HepG2 (cell line): Measurements from ENCODE around the gene KIRREL2. TPM values are rescaled to one million over a fixed set of nuclear protein-coding genes. Genes with fewer than 3 reads are reported as not detected.

Experiments
- FOSL1 ChIP-seq: sonication (generic); formaldehyde crosslinking; IDR thresholded peaks from 2 replicates; pipeline ENCODE4 v1.9.0; 2021; ENCODE audit warnings: missing genetic modification reagents, borderline replicate concordance
- GLI4 ChIP-seq: sonication (generic); formaldehyde crosslinking; IDR thresholded peaks from 2 replicates; pipeline ENCODE4 v1.5.1; 2020; ENCODE audit warnings: missing genetic modification reagents, mild to moderate bottlenecking, moderate library complexity, borderline replicate concordance
- NR2F6 ChIP-seq, 2 experiments: IDR thresholded peaks; 2 replicates each; pipeline ENCODE4 v1.6.1; 2016; ENCODE audit warnings: antibody characterized with exemption in 1 of 2, mild to moderate bottlenecking in 1 of 2
- PAX8 ChIP-seq: sonication (generic); formaldehyde crosslinking; IDR thresholded peaks from 2 replicates; pipeline ENCODE4 v1.8.0; 2022; ENCODE audit warnings: mild to moderate bottlenecking, missing genetic modification reagents, borderline replicate concordance
- ZFP36L1 ChIP-seq: sonication (generic); formaldehyde crosslinking; IDR thresholded peaks from 2 replicates; pipeline ENCODE4 v1.8.0; 2022; ENCODE audit warnings: mild to moderate bottlenecking, missing genetic modification reagents, moderate library complexity
- ZNF331 ChIP-seq: sonication (generic); formaldehyde crosslinking; IDR thresholded peaks from 2 replicates; pipeline ENCODE4 v1.4.0; 2020; ENCODE audit warnings: missing genetic modification reagents
- ZNF644 ChIP-seq: IDR thresholded peaks from 2 replicates; pipeline ENCODE4 v1.6.1; 2016; ENCODE audit warnings: low read depth
- ZNF780A ChIP-seq: sonication (generic); formaldehyde crosslinking; IDR thresholded peaks from 2 replicates; pipeline ENCODE4 v1.8.0; 2022; ENCODE audit warnings: mild to moderate bottlenecking, missing genetic modification reagents, moderate library complexity
- ZNF883 ChIP-seq: sonication (generic); formaldehyde crosslinking; IDR thresholded peaks from 2 replicates; pipeline ENCODE4 v1.5.1; 2020; ENCODE audit warnings: mild to moderate bottlenecking, missing genetic modification reagents; ENCODE audit errors: not compliant biosample characterization
- polyA plus RNA-seq, 8 experiments: library from polyadenylated mRNA; depleted of rRNA in 3 of 8; stranded (reverse) in 7 of 8; unstranded in 1 of 8; fragments of >200 nt; fragmentation: Illumina TruSeq in 4 of 8; extraction: Trizol in 4 of 8; gene quantifications; 2 replicates each; pipeline versions ENCODE4 v1.2.1 to v1.2.3, GENCODE V29; 2011 to 2016; ENCODE audit warnings: low read depth in 4 of 8, missing spikeins in 1 of 8, mixed read lengths in 1 of 8; ENCODE audit not compliant: insufficient read depth in 1 of 8
- total RNA-seq, 5 experiments: library from RNA; depleted of rRNA; stranded (reverse); fragments of >200 nt; fragmentation: Illumina TruSeq; extraction: Trizol; gene quantifications; 2 replicates each; pipeline ENCODE4 v1.2.3, GENCODE V29; 2016; ENCODE audit warnings: low read depth in 1 of 5
- TF ChIP-seq, protein P1 (sequence below), 2 experiments: fragments of 450-650 bp in 1 of 2; sonication (generic) in 1 of 2; formaldehyde crosslinking in 1 of 2; IDR thresholded peaks; 2 replicates each; pipeline versions ENCODE4 v1.6.1 to v1.8.0; 2016 to 2022; ENCODE audit warnings: antibody characterized with exemption in 1 of 2, mild to moderate bottlenecking in 1 of 2, missing genetic modification reagents in 1 of 2
- TF ChIP-seq, protein P2 (sequence below): sonication (generic); formaldehyde crosslinking; IDR thresholded peaks from 2 replicates; pipeline ENCODE4 v1.5.0; 2020; ENCODE audit warnings: mild to moderate bottlenecking, missing genetic modification reagents
- TF ChIP-seq, protein P3 (sequence below): IDR thresholded peaks from 2 replicates; pipeline ENCODE4 v1.6.1; 2012; ENCODE audit warnings: inconsistent platforms

The KIRREL2 gene
- total and polyA plus RNA-seq, 2 of the 13 experiments (the other 11 are each of a cell fraction or from before 2014, with no cell fraction given) = 0.18 to 2.4 TPM

DNA sequence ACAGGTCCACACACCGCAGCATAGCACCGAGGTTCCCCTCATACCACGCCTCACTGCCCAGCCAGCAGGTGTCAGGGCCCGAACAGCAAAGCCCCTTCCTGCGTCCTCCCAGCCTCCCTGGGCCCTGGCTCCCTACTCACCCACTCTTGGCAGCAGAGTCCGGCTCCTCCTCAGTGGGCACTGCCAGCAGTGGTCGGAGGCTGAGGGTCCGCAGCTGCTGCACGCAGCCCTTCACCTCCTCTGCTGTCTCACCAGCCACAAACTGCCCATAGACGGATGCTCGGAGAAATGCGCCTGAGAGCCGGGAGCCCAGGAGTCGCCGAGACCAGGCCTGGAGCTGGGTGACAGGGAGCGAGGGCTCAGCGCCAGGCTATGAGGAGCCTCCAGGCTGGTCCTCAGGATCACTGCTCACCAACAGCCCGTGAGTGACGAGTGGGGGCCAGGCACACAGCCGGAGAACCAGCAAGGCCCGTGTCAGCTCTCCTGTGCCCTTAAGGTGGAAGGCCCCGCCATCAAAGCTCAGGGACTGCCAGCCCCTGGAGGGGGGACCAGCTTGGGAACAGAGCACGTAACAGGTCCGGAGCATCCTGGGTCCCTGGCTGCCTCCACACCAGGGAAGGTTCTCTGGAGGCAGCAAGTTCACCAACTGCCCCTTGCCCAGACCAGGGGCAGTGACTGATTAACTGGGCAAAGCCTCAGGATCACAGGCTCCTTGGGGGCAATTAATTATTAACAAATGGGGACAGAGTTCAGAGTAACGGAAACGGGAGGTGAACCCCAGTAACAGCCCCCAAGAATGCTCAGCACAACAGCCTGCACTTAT lies 44.3 kb upstream of the KIRREL2 start, which contains the start of gene PRODH2 (continued):
- TF ChIP-seq, protein P1, sequence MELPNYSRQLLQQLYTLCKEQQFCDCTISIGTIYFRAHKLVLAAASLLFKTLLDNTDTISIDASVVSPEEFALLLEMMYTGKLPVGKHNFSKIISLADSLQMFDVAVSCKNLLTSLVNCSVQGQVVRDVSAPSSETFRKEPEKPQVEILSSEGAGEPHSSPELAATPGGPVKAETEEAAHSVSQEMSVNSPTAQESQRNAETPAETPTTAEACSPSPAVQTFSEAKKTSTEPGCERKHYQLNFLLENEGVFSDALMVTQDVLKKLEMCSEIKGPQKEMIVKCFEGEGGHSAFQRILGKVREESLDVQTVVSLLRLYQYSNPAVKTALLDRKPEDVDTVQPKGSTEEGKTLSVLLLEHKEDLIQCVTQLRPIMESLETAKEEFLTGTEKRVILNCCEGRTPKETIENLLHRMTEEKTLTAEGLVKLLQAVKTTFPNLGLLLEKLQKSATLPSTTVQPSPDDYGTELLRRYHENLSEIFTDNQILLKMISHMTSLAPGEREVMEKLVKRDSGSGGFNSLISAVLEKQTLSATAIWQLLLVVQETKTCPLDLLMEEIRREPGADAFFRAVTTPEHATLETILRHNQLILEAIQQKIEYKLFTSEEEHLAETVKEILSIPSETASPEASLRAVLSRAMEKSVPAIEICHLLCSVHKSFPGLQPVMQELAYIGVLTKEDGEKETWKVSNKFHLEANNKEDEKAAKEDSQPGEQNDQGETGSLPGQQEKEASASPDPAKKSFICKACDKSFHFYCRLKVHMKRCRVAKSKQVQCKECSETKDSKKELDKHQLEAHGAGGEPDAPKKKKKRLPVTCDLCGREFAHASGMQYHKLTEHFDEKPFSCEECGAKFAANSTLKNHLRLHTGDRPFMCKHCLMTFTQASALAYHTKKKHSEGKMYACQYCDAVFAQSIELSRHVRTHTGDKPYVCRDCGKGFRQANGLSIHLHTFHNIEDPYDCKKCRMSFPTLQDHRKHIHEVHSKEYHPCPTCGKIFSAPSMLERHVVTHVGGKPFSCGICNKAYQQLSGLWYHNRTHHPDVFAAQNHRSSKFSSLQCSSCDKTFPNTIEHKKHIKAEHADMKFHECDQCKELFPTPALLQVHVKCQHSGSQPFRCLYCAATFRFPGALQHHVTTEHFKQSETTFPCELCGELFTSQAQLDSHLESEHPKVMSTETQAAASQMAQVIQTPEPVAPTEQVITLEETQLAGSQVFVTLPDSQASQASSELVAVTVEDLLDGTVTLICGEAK (IDR thresholded peaks at IDR 0.05) = no peak
- TF ChIP-seq, protein P1 (CRISPR knock-in tag; IDR thresholded peaks at IDR 0.05) = peak; percentile 45; the same call in 1 of the 2 replicates
- TF ChIP-seq PAX8 (CRISPR knock-in tag) (no peak), ZNF331 (peak; percentile 39; the same call in 1 of the 2 replicates), NR2F6 (IDR thresholded peaks at IDR 0.05) (peak; percentile 69), NR2F6 (CRISPR knock-in tag; IDR thresholded peaks at IDR 0.05) (no peak), ZNF883 (CRISPR knock-in tag) (no peak), ZFP36L1 (CRISPR knock-in tag) (peak; percentile 76; the same call in 1 of the 2 replicates), ZNF780A (CRISPR knock-in tag) (0 out of 2 replicates have a peak, but pooled peaks have one; percentile 11), ZNF644 (CRISPR knock-in tag) (no peak), GLI4 (CRISPR knock-in tag) (no peak), FOSL1 (CRISPR knock-in tag) (no peak)
- TF ChIP-seq, protein P2, sequence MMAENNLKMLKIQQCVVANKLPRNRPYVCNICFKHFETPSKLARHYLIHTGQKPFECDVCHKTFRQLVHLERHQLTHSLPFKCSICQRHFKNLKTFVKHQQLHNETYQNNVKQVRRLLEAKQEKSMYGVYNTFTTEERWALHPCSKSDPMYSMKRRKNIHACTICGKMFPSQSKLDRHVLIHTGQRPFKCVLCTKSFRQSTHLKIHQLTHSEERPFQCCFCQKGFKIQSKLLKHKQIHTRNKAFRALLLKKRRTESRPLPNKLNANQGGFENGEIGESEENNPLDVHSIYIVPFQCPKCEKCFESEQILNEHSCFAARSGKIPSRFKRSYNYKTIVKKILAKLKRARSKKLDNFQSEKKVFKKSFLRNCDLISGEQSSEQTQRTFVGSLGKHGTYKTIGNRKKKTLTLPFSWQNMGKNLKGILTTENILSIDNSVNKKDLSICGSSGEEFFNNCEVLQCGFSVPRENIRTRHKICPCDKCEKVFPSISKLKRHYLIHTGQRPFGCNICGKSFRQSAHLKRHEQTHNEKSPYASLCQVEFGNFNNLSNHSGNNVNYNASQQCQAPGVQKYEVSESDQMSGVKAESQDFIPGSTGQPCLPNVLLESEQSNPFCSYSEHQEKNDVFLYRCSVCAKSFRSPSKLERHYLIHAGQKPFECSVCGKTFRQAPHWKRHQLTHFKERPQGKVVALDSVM (CRISPR knock-in tag) = peak; percentile 46; the same call in 1 of the 2 replicates
- TF ChIP-seq, protein P3, sequence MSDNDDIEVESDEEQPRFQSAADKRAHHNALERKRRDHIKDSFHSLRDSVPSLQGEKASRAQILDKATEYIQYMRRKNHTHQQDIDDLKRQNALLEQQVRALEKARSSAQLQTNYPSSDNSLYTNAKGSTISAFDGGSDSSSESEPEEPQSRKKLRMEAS = peak; percentile 93
